K562 (cell line): ENCODE data around the gene TTBK2. TPM values are rescaled to one million over a fixed set of nuclear protein-coding genes. Genes with fewer than 3 reads are reported as not detected.
A peak's percentile ranks its signal among the peaks of the same experiment; 100 is the strongest.

Experiments
- ASH1L ChIP-seq: fragments of 450-650 bp; IDR thresholded peaks from 2 replicates; pipeline ENCODE4 v1.6.1; 2018; ENCODE audit warnings: borderline replicate concordance, mild to moderate bottlenecking, low read depth; ENCODE audit not compliant: partially characterized antibody
- ATF6 ChIP-seq: sonication (generic); formaldehyde crosslinking; IDR thresholded peaks from 2 replicates; pipeline ENCODE4 v1.4.0; 2020; ENCODE audit warnings: mild to moderate bottlenecking, missing genetic modification reagents
- CSDE1 ChIP-seq, 2 experiments: fragments of 450-650 bp; IDR thresholded peaks; 2 replicates each; pipeline ENCODE4 v1.6.1; 2016; ENCODE audit warnings: mild to moderate bottlenecking in 1 of 2
- DACH1 ChIP-seq: fragments of 450-650 bp; IDR thresholded peaks from 2 replicates; pipeline ENCODE4 v1.6.1; 2018; ENCODE audit not compliant: partially characterized antibody
- GATAD2B ChIP-seq: fragments of 450-650 bp; IDR thresholded peaks from 2 replicates; pipeline ENCODE4 v1.6.1; 2017; ENCODE audit warnings: mild to moderate bottlenecking, borderline replicate concordance
- HES1 ChIP-seq: fragments of 450-650 bp; IDR thresholded peaks from 2 replicates; pipeline ENCODE4 v1.6.1; 2016; ENCODE audit warnings: low read depth, mild to moderate bottlenecking, moderate library complexity
- HNRNPL ChIP-seq: fragments of 200-400 bp; formaldehyde crosslinking; IDR thresholded peaks from 2 replicates; pipeline ENCODE4 v1.6.1; 2017; ENCODE audit warnings: low read depth, mild to moderate bottlenecking, low read length
- ID3 ChIP-seq, 2 experiments: fragments of 250-450 bp in 1 of 2; fragments of 450-650 bp in 1 of 2; sonication (Bioruptor Pico) in 1 of 2; IDR thresholded peaks; 2 replicates each; pipeline versions ENCODE4 v1.6.1 to v1.8.0; 2016 to 2021; ENCODE audit warnings: mild to moderate bottlenecking in 2 of 2, moderate library complexity in 2 of 2, missing compliant biosample characterization in 1 of 2, missing genetic modification characterization in 1 of 2
- KDM5B ChIP-seq: fragments of 200-600 bp; sonication (generic); IDR thresholded peaks from 2 replicates; pipeline ENCODE4 v1.6.1; 2012; ENCODE audit warnings: low read depth, mild to moderate bottlenecking, moderate library complexity, low read length, control low read depth, inconsistent platforms; ENCODE audit not compliant: insufficient replicate concordance
- LEF1 ChIP-seq: fragments of 450-650 bp; IDR thresholded peaks from 2 replicates; pipeline ENCODE4 v1.6.1; 2016; ENCODE audit warnings: mild to moderate bottlenecking
- MBD2 ChIP-seq: sonication (generic); IDR thresholded peaks from 2 replicates; pipeline ENCODE4 v1.6.1; 2016; ENCODE audit warnings: low read depth, borderline replicate concordance
- NR2C1 ChIP-seq, 2 experiments: fragments of 450-650 bp; IDR thresholded peaks; 2 replicates each; pipeline ENCODE4 v1.6.1; 2017; ENCODE audit warnings: mild to moderate bottlenecking in 2 of 2, antibody characterized with exemption in 1 of 2, inconsistent platforms in 1 of 2, missing compliant biosample characterization in 1 of 2, missing genetic modification characterization in 1 of 2
- PHF20 ChIP-seq: fragments of 450-650 bp; IDR thresholded peaks from 2 replicates; pipeline ENCODE4 v1.6.1; 2018; ENCODE audit not compliant: partially characterized antibody
- POLR2AphosphoS2 ChIP-seq: IDR thresholded peaks from 2 replicates; pipeline ENCODE4 v1.6.1; 2012; ENCODE audit warnings: low read length, improper control_type of control experiment
- POU5F1 ChIP-seq: fragments of 150-350 bp; IDR thresholded peaks from 2 replicates; pipeline ENCODE4 v1.6.1; 2014; ENCODE audit warnings: borderline replicate concordance, low read length, low read depth, mild to moderate bottlenecking; ENCODE audit not compliant: partially characterized antibody
- RNF2 ChIP-seq: sonication (generic); IDR thresholded peaks from 2 replicates; pipeline ENCODE4 v1.6.1; 2016
- SP1 ChIP-seq: sonication (generic); formaldehyde crosslinking; IDR thresholded peaks from 2 replicates; pipeline ENCODE4 v1.8.1; 2022; ENCODE audit warnings: mild to moderate bottlenecking, missing genetic modification reagents
- SPI1 ChIP-seq: IDR thresholded peaks from 2 replicates; pipeline ENCODE4 v1.6.1; 2011; ENCODE audit warnings: low read depth, low read length, control low read depth, borderline replicate concordance
- SRF ChIP-seq, 2 experiments: fragments of 250-450, 450-650 bp in 1 of 2; sonication (Bioruptor Pico) in 1 of 2; sonication (generic) in 1 of 2; formaldehyde crosslinking; IDR thresholded peaks; 2 replicates each; pipeline versions ENCODE4 v1.5.0 to v1.5.1; 2020 to 2022; ENCODE audit warnings: mild to moderate bottlenecking in 1 of 2, missing genetic modification reagents in 1 of 2
- TAF15 ChIP-seq: fragments of 200-400 bp; formaldehyde crosslinking; IDR thresholded peaks from 2 replicates; pipeline ENCODE4 v1.6.1; 2017; ENCODE audit warnings: mild to moderate bottlenecking, low read depth, low read length, moderate library complexity
- TAF9B ChIP-seq: fragments of 450-650 bp; IDR thresholded peaks from 2 replicates; pipeline ENCODE4 v1.6.1; 2018; ENCODE audit warnings: mild to moderate bottlenecking; ENCODE audit not compliant: partially characterized antibody
- TCFL5 ChIP-seq: fragments of 250-450 bp; sonication (Bioruptor Pico); conservative IDR thresholded peaks from 2 replicates; pipeline ENCODE4 v1.6.1; 2021; ENCODE audit warnings: mild to moderate bottlenecking, moderate library complexity, matching md5 sums
- THRB ChIP-seq: fragments of 450-650 bp; formaldehyde crosslinking; conservative IDR thresholded peaks from 2 replicates; pipeline ENCODE4 v1.4.0; 2022; ENCODE audit warnings: mild to moderate bottlenecking, missing genetic modification characterization
- ZNF212 ChIP-seq: fragments of 450-650 bp; formaldehyde crosslinking; IDR thresholded peaks from 2 replicates; pipeline ENCODE4 v1.4.0; 2020; ENCODE audit warnings: mild to moderate bottlenecking
- polyA plus RNA-seq, 8 experiments: library from polyadenylated mRNA; depleted of rRNA in 4 of 8; stranded (reverse) in 5 of 8; unstranded in 3 of 8; fragments of >200 nt; fragmentation: Nextera tagmentation in 2 of 8; fragmentation: Illumina TruSeq in 1 of 8; extraction: Ambion mirVana in 2 of 8; extraction: Trizol in 1 of 8; gene quantifications; 2 replicates each; pipeline versions ENCODE4 v1.2.1 to v1.2.3, GENCODE V29; 2011 to 2014; ENCODE audit warnings: inconsistent platforms in 1 of 8, missing spikeins in 1 of 8
- total RNA-seq, 7 experiments: library from RNA; depleted of rRNA in 6 of 7; stranded (reverse); fragments of >200 nt in 6 of 7; fragmentation: Illumina TruSeq in 2 of 7; extraction: Trizol in 2 of 7; gene quantifications; 2 replicates each; pipeline versions ENCODE4 v1.2.1 to v1.2.3, GENCODE V29; 2011 to 2021; ENCODE audit warnings: low replicate concordance in 1 of 7

TTBK2 gene
- total and polyA plus RNA-seq, 9 of the 15 experiments (the other 6 are each of a cell fraction or from before 2014, with no cell fraction given), result 0.89 to 8.0 (median 4.8) TPM

GRCh38 chr15:42920519-42921341 is at the start of gene TTBK2 (continued):
- peak; percentile 54 for TF ChIP-seq KDM5B
- 0 out of 2 replicates have a peak, but pooled peaks have one; percentile 36 for TF ChIP-seq HES1
- TF ChIP-seq TAF15, result no peak
- TF ChIP-seq POLR2AphosphoS2, result no peak
- no peak for TF ChIP-seq THRB (CRISPR knock-in tag)
- TF ChIP-seq CSDE1 (IDR thresholded peaks at IDR 0.05), result no peak
- no peak for TF ChIP-seq ID3 (CRISPR knock-in tag; IDR thresholded peaks at IDR 0.05)
- TF ChIP-seq ID3 (tag; IDR thresholded peaks at IDR 0.05), result no peak
- peak; percentile 99 for TF ChIP-seq SP1 (CRISPR knock-in tag)
- no peak for TF ChIP-seq SPI1
- no peak for TF ChIP-seq TAF9B
- TF ChIP-seq MBD2, result peak; percentile 99
- TF ChIP-seq TCFL5 (CRISPR knock-in tag), result no peak
- TF ChIP-seq LEF1, result 0 out of 2 replicates have a peak, but pooled peaks have one; percentile 34
- TF ChIP-seq PHF20, result peak; percentile 24
- TF ChIP-seq DACH1, result no peak
- no peak; the same call in 1 of the 2 replicates for TF ChIP-seq NR2C1 (IDR thresholded peaks at IDR 0.05)
- TF ChIP-seq NR2C1 (tag; IDR thresholded peaks at IDR 0.05), result peak; percentile 65; the same call in 1 of the 2 replicates
- no peak for TF ChIP-seq GATAD2B
- no peak for TF ChIP-seq HNRNPL
- no peak for TF ChIP-seq POU5F1
- TF ChIP-seq SRF (CRISPR knock-in tag; IDR thresholded peaks at IDR 0.05), result peak in 1 of 2 experiments; percentile 36; a peak in 1 of 4 replicates
- no peak for TF ChIP-seq ATF6 (CRISPR knock-in tag)
- no peak for TF ChIP-seq ZNF212 (CRISPR knock-in tag)
- no peak for TF ChIP-seq RNF2
- TF ChIP-seq ASH1L, result peak; percentile 97
